H1 (cell line): ENCODE data around the gene DPT. TPM values are rescaled to one million over a fixed set of nuclear protein-coding genes. Genes with fewer than 3 reads are reported as not detected.

Experiments
- CTCF ChIA-PET: fragments of 300-600 bp; sonication (Branson Sonifier 250); formaldehyde crosslinking; loops from one replicate; lab custom pipeline; 2021; ENCODE audit not compliant: partially characterized antibody; lab: Charles Lee
- POLR2A ChIA-PET: fragments of 300-600 bp; sonication (Branson Sonifier 250); formaldehyde crosslinking; loops from one replicate; lab custom pipeline; 2021; ENCODE audit warnings: inconsistent platforms; ENCODE audit not compliant: partially characterized antibody; lab: Charles Lee
- DNase-seq, 2 experiments: peaks; one replicate each; pipeline versions ENCODE4 v3.0.0 to v3.0.0-alpha.2; 2010 to 2022; ENCODE audit warnings: low spot score in 2 of 2, low read depth in 1 of 2, mixed read lengths in 1 of 2
- FAIRE-seq: peaks from 2 replicates; lab custom pipeline; 2011; peaks lifted over from hg19 to GRCh38; lab: Jason Lieb, UNC
- H2AFZ ChIP-seq: 2 replicates; pipeline ENCODE4 v1.8.1; 2012; ENCODE audit warnings: low read length, inconsistent platforms
- H2AK5ac ChIP-seq: 2 replicates; pipeline ENCODE4 v1.6.1; 2013; ENCODE audit warnings: low read depth, low read length
- H2BK120ac ChIP-seq: replicated peaks from 2 replicates; pipeline ENCODE3; 2013; ENCODE audit warnings: low read depth, low read length, inconsistent platforms
- H2BK12ac ChIP-seq: 2 replicates; pipeline ENCODE4 v1.6.1; 2013; ENCODE audit warnings: low read depth, low read length
- H2BK15ac ChIP-seq: 2 replicates; pipeline ENCODE4 v1.6.1; 2013; ENCODE audit warnings: low read length
- H2BK20ac ChIP-seq: 2 replicates; pipeline ENCODE4 v1.6.1; 2013; ENCODE audit warnings: low read length
- H2BK5ac ChIP-seq: 2 replicates; pipeline ENCODE4 v1.6.1; 2013; ENCODE audit warnings: low read depth, low read length
- H3K14ac ChIP-seq: 2 replicates; pipeline ENCODE4 v1.6.1; 2013; ENCODE audit warnings: inconsistent platforms; ENCODE audit not compliant: insufficient read length
- H3K18ac ChIP-seq: 2 replicates; pipeline ENCODE4 v1.6.1; 2013; ENCODE audit warnings: low read length; ENCODE audit errors: extremely low read depth
- H3K23ac ChIP-seq: 2 replicates; pipeline ENCODE4 v1.6.1; 2013; ENCODE audit warnings: inconsistent platforms; ENCODE audit not compliant: insufficient read length
- H3K23me2 ChIP-seq: 2 replicates; pipeline ENCODE4 v1.6.1; 2013; ENCODE audit warnings: low read depth, low read length
- H3K27ac ChIP-seq: 2 replicates; pipeline ENCODE4 v1.6.1; 2011; ENCODE audit warnings: low read depth, low read length, inconsistent platforms
- H3K27me3 ChIP-seq, 4 experiments: replicated peaks in 1 of 4; 1 replicate in 1 of 4; 2 replicates in 3 of 4; pipeline versions ENCODE4 v1.6.1 to v1.8.1; 2011 to 2013; ENCODE audit warnings: low read length in 3 of 4, mild to moderate bottlenecking in 3 of 4, inconsistent platforms in 2 of 4, mixed read lengths in 2 of 4, moderate library complexity in 1 of 4; ENCODE audit not compliant: control insufficient read depth in 3 of 4, insufficient read depth in 3 of 4; ENCODE audit errors: extremely low read depth in 1 of 4
- H3K36me3 ChIP-seq, 4 experiments: 2 replicates each; pipeline versions ENCODE4 v1.6.1 to v1.8.1; 2011 to 2013; ENCODE audit warnings: mild to moderate bottlenecking in 4 of 4, low read length in 3 of 4, moderate library complexity in 2 of 4, control low read depth in 1 of 4, inconsistent platforms in 1 of 4; ENCODE audit not compliant: insufficient read depth in 4 of 4, control insufficient read depth in 2 of 4
- H3K4ac ChIP-seq: replicated peaks from 2 replicates; pipeline ENCODE3; 2013; ENCODE audit warnings: low read length, low read depth, mixed read lengths, inconsistent platforms; ENCODE audit not compliant: insufficient read length
- H3K4me1 ChIP-seq, 4 experiments: replicated peaks in 1 of 4; 1 replicate in 1 of 4; 2 replicates in 3 of 4; pipeline versions ENCODE4 v1.6.1 to v1.8.1; 2011 to 2013; ENCODE audit warnings: low read length in 3 of 4, inconsistent platforms in 2 of 4, mixed read lengths in 1 of 4; ENCODE audit not compliant: insufficient read depth in 4 of 4, control insufficient read depth in 3 of 4
- H3K4me2 ChIP-seq, 2 experiments: 2 replicates each; pipeline versions ENCODE4 v1.6.1 to v1.8.1; 2011 to 2013; ENCODE audit warnings: low read depth in 2 of 2, low read length in 2 of 2, control low read depth in 1 of 2, inconsistent platforms in 1 of 2, mild to moderate bottlenecking in 1 of 2; ENCODE audit not compliant: insufficient read depth in 1 of 2
- H3K4me3 ChIP-seq, 4 experiments: fragments of 200-600, 300-600 bp in 1 of 4; sonication (generic), shearing (Covaris generic), sonication (Bioruptor Twin) in 1 of 4; 2 replicates each; pipeline versions ENCODE4 v1.5.1 to v1.8.1; 2011 to 2016; ENCODE audit warnings: low read length in 4 of 4, low read depth in 3 of 4, control low read depth in 2 of 4, inconsistent platforms in 2 of 4, mild to moderate bottlenecking in 2 of 4, mixed read lengths in 1 of 4, moderate library complexity in 1 of 4; ENCODE audit not compliant: insufficient read depth in 2 of 4; ENCODE audit errors: extremely low read depth in 1 of 4
- H3K56ac ChIP-seq: replicated peaks from 2 replicates; pipeline ENCODE3; 2013; ENCODE audit warnings: low read depth, mild to moderate bottlenecking, mixed read lengths, low read length, inconsistent platforms; ENCODE audit not compliant: insufficient read length
- H3K79me1 ChIP-seq: 2 replicates; pipeline ENCODE4 v1.6.1; 2013; ENCODE audit warnings: low read depth, low read length, control low read depth
- H3K79me2 ChIP-seq, 2 experiments: 2 replicates each; pipeline versions ENCODE4 v1.6.1 to v1.8.1; 2012 to 2013; ENCODE audit warnings: low read length in 2 of 2, mild to moderate bottlenecking in 2 of 2, inconsistent platforms in 1 of 2; ENCODE audit not compliant: insufficient read depth in 2 of 2, control insufficient read depth in 1 of 2
- H3K9ac ChIP-seq, 4 experiments: replicated peaks in 1 of 4; 1 replicate in 1 of 4; 2 replicates in 3 of 4; pipeline versions ENCODE4 v1.6.1 to v1.8.1; 2011 to 2013; ENCODE audit warnings: low read depth in 3 of 4, low read length in 3 of 4, control low read depth in 2 of 4, mild to moderate bottlenecking in 2 of 4, moderate library complexity in 2 of 4, inconsistent platforms in 1 of 4; ENCODE audit errors: extremely low read depth in 1 of 4
- H3K9me3 ChIP-seq, 2 experiments: 2 replicates each; pipeline versions ENCODE4 v1.6.1 to v1.8.1; 2012 to 2013; ENCODE audit warnings: mild to moderate bottlenecking in 2 of 2, moderate library complexity in 2 of 2, control low read depth in 1 of 2, inconsistent platforms in 1 of 2, low read depth in 1 of 2, low read length in 1 of 2, mixed read lengths in 1 of 2; ENCODE audit not compliant: insufficient read depth in 2 of 2
- H4K20me1 ChIP-seq, 2 experiments: replicated peaks in 1 of 2; 2 replicates each; pipeline versions ENCODE3 to v1.8.1; 2011 to 2013; ENCODE audit warnings: inconsistent platforms in 2 of 2, low read length in 2 of 2, mild to moderate bottlenecking in 1 of 2; ENCODE audit not compliant: insufficient read depth in 2 of 2, control insufficient read depth in 1 of 2
- H4K5ac ChIP-seq: 2 replicates; pipeline ENCODE4 v1.6.1; 2013; ENCODE audit warnings: low read length, low read depth, mixed read lengths, inconsistent platforms; ENCODE audit not compliant: insufficient read length
- H4K8ac ChIP-seq: 2 replicates; pipeline ENCODE4 v1.8.0; 2013; ENCODE audit warnings: mild to moderate bottlenecking, moderate library complexity, low read length, inconsistent platforms; ENCODE audit not compliant: insufficient read depth; ENCODE audit errors: extremely low read depth
- H4K91ac ChIP-seq: replicated peaks from 2 replicates; pipeline ENCODE3; 2013; ENCODE audit warnings: low read length, mixed read lengths, inconsistent platforms; ENCODE audit not compliant: insufficient read length
- ASH2L ChIP-seq: fragments of 200-600, 300-600 bp; sonication (generic); IDR thresholded peaks from one replicate; pipeline ENCODE4 v1.7.1; 2017; ENCODE audit warnings: low read length
- CBX8 ChIP-seq: fragments of 300-800, 300-1000 bp; sonication (generic); IDR thresholded peaks from 2 replicates; pipeline ENCODE4 v1.7.1; 2016; ENCODE audit warnings: low read depth, low read length, borderline replicate concordance
- NANOG ChIP-seq: IDR thresholded peaks from 2 replicates; pipeline ENCODE4 v1.6.1; 2011; ENCODE audit warnings: low read length, low read depth, mild to moderate bottlenecking, inconsistent platforms; ENCODE audit not compliant: insufficient read depth, poor library complexity, severe bottlenecking
- NRF1 ChIP-seq: IDR thresholded peaks from 2 replicates; pipeline ENCODE4 v1.6.1; 2011; ENCODE audit warnings: mild to moderate bottlenecking, low read depth, low read length, improper control_type of control experiment
- RNF2 ChIP-seq: fragments of 200-900, 300-1000 bp; sonication (generic); IDR thresholded peaks from 2 replicates; pipeline ENCODE4 v1.7.1; 2016; ENCODE audit warnings: borderline replicate concordance, low read depth, mild to moderate bottlenecking, antibody characterized with exemption, low read length; ENCODE audit not compliant: poor library complexity, severe bottlenecking; ENCODE audit errors: missing control alignments
- SIX5 ChIP-seq: IDR thresholded peaks from 2 replicates; pipeline ENCODE4 v1.6.1; 2011; ENCODE audit warnings: mild to moderate bottlenecking, low read depth, low read length
- SP1 ChIP-seq: IDR thresholded peaks from 2 replicates; pipeline ENCODE4 v1.6.1; 2011; ENCODE audit warnings: low read depth, low read length
- TCF12 ChIP-seq: IDR thresholded peaks from 2 replicates; pipeline ENCODE4 v1.6.1; 2011; ENCODE audit warnings: low read depth, mild to moderate bottlenecking, low read length
- ZNF274 ChIP-seq: IDR thresholded peaks from 2 replicates; pipeline ENCODE4 v1.7.0; 2012; ENCODE audit warnings: low read length, borderline replicate concordance; ENCODE audit errors: extremely low read depth
- WGBS, 2 experiments: shearing (Covaris generic) in 1 of 2; methylation state at CpG; one replicate each; pipeline versions ENCODE4 v1.1.6 to v1.1.7; 2013 to 2015; ENCODE audit warnings: low lambda C conversion rate in 2 of 2, mixed read lengths in 2 of 2, inconsistent platforms in 1 of 2, low coverage in 1 of 2, missing lambda C conversion rate in 1 of 2; ENCODE audit not compliant: insufficient replicate concordance in 2 of 2, insufficient coverage in 1 of 2, insufficient read length in 1 of 2; ENCODE audit errors: extremely low coverage in 1 of 2, missing lambda C conversion rate in 1 of 2; 5-methylcytosine and 5-hydroxymethylcytosine counted together
- polyA plus RNA-seq, 7 experiments: library from polyadenylated mRNA; depleted of rRNA in 3 of 7; stranded (reverse) in 5 of 7; unstranded in 2 of 7; fragments of >200 nt in 5 of 7; fragments of 200-250 nt in 2 of 7; gene quantifications; 1 replicate in 5 of 7; 2 replicates in 1 of 7; 4 replicates in 1 of 7; pipeline versions ENCODE4 v1.2.1 to v1.2.3, GENCODE V29; 2011 to 2013; ENCODE audit warnings: missing spikeins in 2 of 7, mixed read lengths in 2 of 7
- total RNA-seq: library from RNA; stranded (reverse); fragmentation: NEBNext Ultra II Directional; extraction: Animal tissue kit (Norgen Biotek cat#: 25700); gene quantifications from 2 replicates; pipeline ENCODE4 v1.2.1, GENCODE V29; 2021
- TF ChIP-seq, protein P1 (sequence below): IDR thresholded peaks from 2 replicates; pipeline ENCODE4 v1.6.1; 2012; ENCODE audit warnings: low read length, inconsistent platforms
- TF ChIP-seq, protein P2 (sequence below): IDR thresholded peaks from 2 replicates; pipeline ENCODE4 v1.6.1; 2012; ENCODE audit warnings: inconsistent platforms

Gene DPT
- total and polyA plus RNA-seq, 2 of the 8 experiments (the other 6 are each of a cell fraction or from before 2014, with no cell fraction given), result not detected

DNA sequence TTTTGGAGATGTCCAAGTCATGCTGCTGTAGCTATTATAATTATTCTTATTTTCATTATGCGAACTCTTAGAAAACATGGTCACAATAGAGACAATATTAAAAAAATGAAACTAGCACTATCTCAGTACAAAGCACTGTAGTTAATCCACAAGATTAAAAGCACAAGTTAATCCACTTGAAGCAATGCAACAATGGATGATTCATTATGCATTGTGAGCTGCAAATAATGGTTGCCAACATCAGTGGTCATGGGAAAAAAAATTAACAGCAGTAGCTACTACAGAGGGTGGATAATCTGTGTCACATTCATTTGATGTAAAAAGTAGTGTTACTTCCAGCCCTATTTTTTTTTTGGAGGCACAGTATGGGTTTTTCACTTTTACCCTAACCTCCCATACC lies 56.7 kb downstream of the DPT start:
- Histone ChIP-seq H3K9ac (no peak overlapping the region), H3K79me2 (no peaks in the 10 kb centered on the region), H4K91ac (no peak overlapping the region), H4K5ac (no peak overlapping the region), H3K56ac (no peak overlapping the region), H2BK20ac (no peak overlapping the region), H3K4me1 (no peaks in the 10 kb centered on the region), H2BK15ac (no peak overlapping the region), H3K23me2 (no peaks in the 10 kb centered on the region), H3K4me2 (no peak overlapping the region), H3K27me3 (no peaks in the 10 kb centered on the region), H2BK120ac (no peak overlapping the region), H2BK12ac (no peak overlapping the region), H4K8ac (no peak overlapping the region), H4K20me1 (no peaks in the 10 kb centered on the region), H3K4ac (no peak overlapping the region), H3K4me3 (no peak overlapping the region), H2AK5ac (no peak overlapping the region), H3K9me3 (peaks cover 0 to 2% of the 10 kb centered on the region in 2 experiments; a peak in 1 of 4 replicates), H3K18ac (no peak overlapping the region), H3K27ac (no peak overlapping the region), H3K79me1 (no peaks in the 10 kb centered on the region), H3K36me3 (no peaks in the 10 kb centered on the region), H3K23ac (no peak overlapping the region), H2BK5ac (no peak overlapping the region), H3K14ac (no peak overlapping the region), H2AFZ (no peak overlapping the region)
- WGBS, 2 experiments, result 100% methylated on average over 1 of the region's 1 CpG; no CpG with 5 or more reads in 1 of the 2 experiments
- POLR2A ChIA-PET, result interaction anchor here (0.7 kb wide), 1 partner anchor 24 kb away, joined by 3 read pairs; no protein-coding TSS in a partner anchor
- DNase-seq (no peak), FAIRE-seq (no peak)
- CTCF ChIA-PET, result interaction anchor here (0.7 to 1.5 kb wide), 4 partner anchors 17 to 1195 kb away, joined by 3 to 5 read pairs (median 4); no protein-coding TSS in a partner anchor
- TF ChIP-seq, protein P1, sequence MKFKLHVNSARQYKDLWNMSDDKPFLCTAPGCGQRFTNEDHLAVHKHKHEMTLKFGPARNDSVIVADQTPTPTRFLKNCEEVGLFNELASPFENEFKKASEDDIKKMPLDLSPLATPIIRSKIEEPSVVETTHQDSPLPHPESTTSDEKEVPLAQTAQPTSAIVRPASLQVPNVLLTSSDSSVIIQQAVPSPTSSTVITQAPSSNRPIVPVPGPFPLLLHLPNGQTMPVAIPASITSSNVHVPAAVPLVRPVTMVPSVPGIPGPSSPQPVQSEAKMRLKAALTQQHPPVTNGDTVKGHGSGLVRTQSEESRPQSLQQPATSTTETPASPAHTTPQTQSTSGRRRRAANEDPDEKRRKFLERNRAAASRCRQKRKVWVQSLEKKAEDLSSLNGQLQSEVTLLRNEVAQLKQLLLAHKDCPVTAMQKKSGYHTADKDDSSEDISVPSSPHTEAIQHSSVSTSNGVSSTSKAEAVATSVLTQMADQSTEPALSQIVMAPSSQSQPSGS, result no peak
- no peak for TF ChIP-seq NRF1
- no peak for TF ChIP-seq ZNF274
- no peak for TF ChIP-seq SP1
- TF ChIP-seq TCF12, result no peak
- TF ChIP-seq RNF2, result no peak
- TF ChIP-seq, protein P2, sequence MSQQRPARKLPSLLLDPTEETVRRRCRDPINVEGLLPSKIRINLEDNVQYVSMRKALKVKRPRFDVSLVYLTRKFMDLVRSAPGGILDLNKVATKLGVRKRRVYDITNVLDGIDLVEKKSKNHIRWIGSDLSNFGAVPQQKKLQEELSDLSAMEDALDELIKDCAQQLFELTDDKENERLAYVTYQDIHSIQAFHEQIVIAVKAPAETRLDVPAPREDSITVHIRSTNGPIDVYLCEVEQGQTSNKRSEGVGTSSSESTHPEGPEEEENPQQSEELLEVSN, result no peak
- TF ChIP-seq SIX5, result no peak
- no peak for TF ChIP-seq CBX8
- TF ChIP-seq NANOG, result no peak
- no peak for TF ChIP-seq ASH2L
